K562 (cell line): ENCODE results near the gene TMEM117.

Experiments
- CBFB ChIP-seq: sonication (generic); formaldehyde crosslinking; IDR thresholded peaks from 2 replicates; pipeline ENCODE4 v1.4.0; 2020; ENCODE audit warnings: mild to moderate bottlenecking, missing genetic modification reagents
- CTBP1 ChIP-seq: fragments of 450-650 bp; IDR thresholded peaks from 2 replicates; pipeline ENCODE4 v1.6.1; 2016; ENCODE audit warnings: borderline replicate concordance
- MTA2 ChIP-seq: fragments of 450-650 bp; IDR thresholded peaks from 2 replicates; pipeline ENCODE4 v1.6.1; 2016; ENCODE audit warnings: low read depth
- PHF21A ChIP-seq: fragments of 450-650 bp; IDR thresholded peaks from 2 replicates; pipeline ENCODE4 v1.6.1; 2017; ENCODE audit warnings: low read depth, borderline replicate concordance
- SREBF2 ChIP-seq: sonication (generic); formaldehyde crosslinking; IDR thresholded peaks from 2 replicates; pipeline ENCODE4 v1.4.0; 2020; ENCODE audit warnings: mild to moderate bottlenecking, missing genetic modification reagents
- TF ChIP-seq, protein P1 (sequence below), 3 experiments: IDR thresholded peaks in 2 of 3; conservative IDR thresholded peaks in 1 of 3; 2 replicates each; pipeline ENCODE4 v1.5.1; 2011 to 2012; ENCODE audit warnings: low read length in 3 of 3, mild to moderate bottlenecking in 3 of 3, control low read depth in 2 of 3, improper control_type of control experiment in 1 of 3, inconsistent platforms in 1 of 3, low read depth in 1 of 3, mixed read lengths in 1 of 3, moderate library complexity in 1 of 3; ENCODE audit not compliant: insufficient read depth in 2 of 3

DNA sequence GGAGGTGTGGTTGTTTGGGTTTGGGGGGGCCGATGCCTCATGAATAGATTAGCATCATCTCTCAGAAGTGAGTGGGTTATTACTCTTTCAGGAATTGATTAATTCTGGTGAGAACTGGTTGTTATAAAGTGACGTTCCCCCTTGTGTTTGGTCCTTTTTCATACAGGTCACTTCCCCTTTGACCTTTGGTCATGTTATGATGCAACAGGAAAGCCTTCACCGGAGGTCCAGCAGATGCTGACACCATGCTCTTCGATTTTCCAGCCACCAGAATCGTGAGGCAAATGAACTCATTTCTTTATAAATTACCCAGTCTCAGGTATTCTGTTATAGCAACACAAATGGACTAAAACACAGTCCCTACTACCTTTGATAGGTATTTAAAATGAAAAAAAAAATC lies 600.9 kb downstream of the TMEM117 start:
- TF ChIP-seq SREBF2 (CRISPR knock-in tag) (no peak), PHF21A (no peak), MTA2 (no peak), CTBP1 (no peak), CBFB (CRISPR knock-in tag) (no peak)
- TF ChIP-seq, protein P1, sequence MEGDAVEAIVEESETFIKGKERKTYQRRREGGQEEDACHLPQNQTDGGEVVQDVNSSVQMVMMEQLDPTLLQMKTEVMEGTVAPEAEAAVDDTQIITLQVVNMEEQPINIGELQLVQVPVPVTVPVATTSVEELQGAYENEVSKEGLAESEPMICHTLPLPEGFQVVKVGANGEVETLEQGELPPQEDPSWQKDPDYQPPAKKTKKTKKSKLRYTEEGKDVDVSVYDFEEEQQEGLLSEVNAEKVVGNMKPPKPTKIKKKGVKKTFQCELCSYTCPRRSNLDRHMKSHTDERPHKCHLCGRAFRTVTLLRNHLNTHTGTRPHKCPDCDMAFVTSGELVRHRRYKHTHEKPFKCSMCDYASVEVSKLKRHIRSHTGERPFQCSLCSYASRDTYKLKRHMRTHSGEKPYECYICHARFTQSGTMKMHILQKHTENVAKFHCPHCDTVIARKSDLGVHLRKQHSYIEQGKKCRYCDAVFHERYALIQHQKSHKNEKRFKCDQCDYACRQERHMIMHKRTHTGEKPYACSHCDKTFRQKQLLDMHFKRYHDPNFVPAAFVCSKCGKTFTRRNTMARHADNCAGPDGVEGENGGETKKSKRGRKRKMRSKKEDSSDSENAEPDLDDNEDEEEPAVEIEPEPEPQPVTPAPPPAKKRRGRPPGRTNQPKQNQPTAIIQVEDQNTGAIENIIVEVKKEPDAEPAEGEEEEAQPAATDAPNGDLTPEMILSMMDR (IDR thresholded peaks at IDR 0.05 in 2 of 3, conservative IDR thresholded peaks at IDR 0.05 in 1 of 3; ENCODE audit: insufficient read depth in 2 of 3, low read depth in 1 of 3, low read length in 3 of 3): no peak
